NCI-H2227 treated with DMSO at 0.1 percent for 48 hours (cell line): ENCODE data around the gene TMEM198.
A peak's percentile ranks its signal among the peaks of the same experiment; 100 is the strongest.

Experiments used
- DNase-seq: peaks from one replicate; lab custom pipeline; 2025; lab: John Stamatoyannopoulos, UW

Gene TMEM198

DNA sequence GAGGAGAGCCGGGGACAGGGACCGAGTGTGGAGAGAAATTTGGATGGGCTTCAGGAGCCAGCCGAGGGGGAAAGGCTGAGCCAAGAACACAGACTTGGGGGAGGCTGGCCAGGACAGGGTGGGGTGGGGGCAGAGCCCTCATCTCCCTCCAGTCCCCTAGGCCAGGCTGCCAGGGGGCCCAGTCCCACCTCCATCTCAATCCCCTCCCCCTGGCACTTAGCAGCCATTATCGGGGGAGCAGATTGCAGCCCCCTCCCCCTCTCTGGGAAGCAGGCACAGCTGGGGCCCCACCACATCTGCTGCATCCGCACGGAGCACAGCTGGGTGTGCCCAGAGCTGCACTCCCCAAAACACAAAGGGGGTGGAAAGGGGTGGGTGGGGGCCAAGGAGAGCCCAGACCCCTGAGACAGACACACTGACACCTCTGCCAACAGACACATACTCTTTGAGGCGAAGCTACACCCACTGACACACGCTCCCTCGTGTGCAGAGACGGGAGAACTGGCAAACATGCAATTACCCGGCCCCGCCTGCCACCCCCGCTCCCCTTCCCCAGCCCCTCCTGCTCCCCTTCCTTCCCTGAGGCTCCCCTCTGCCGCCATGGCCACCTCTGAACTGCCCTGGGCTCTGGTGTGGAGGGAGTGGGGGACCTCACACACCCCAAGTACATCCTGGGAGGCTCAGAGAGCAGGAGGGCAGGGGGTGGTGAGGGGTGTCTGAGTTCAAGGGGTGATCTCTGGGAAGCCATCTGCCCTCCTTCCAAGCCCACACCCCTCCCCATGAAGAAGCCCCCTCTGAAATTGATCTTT, 34.7 kb upstream of the TMEM198 start:
- peak; percentile 77 for DNase-seq

DNA sequence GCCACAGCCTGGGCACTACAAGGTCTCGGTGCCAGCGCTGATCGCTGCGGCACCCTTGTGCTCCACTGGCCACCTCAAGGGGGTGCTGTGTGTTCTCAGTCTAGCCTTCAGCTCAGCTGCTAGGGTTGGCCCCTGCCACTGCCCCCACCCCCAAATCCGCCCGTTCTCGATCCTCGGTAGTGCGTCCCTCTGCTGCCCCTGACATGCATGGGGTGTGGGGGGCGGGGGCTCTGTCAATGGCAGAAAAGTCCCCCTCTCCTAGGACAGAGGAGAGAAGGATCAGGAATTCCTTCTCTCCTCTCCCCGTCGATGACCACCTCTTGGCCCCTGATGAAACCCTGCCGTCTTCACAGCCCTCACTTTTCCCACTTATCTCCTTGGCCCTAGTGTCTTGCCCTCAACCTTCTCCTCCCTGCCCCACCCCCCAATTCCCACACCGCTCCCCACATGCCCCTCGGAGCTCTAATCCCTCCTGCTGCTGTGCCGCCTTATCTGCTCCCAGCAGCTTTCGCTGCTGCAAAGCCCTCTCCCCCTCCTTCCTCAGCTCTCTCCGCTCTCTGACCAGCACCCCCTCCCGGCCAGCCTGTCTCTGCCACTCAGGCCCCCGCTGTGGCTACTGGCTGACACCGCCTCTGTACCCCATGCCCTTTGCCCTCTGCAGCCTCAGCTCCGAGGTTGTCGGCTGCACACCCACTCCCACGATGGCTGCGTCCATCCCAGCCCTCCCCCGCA, 33.9 kb upstream of the TMEM198 start:
- DNase-seq: peak; percentile 62

DNA sequence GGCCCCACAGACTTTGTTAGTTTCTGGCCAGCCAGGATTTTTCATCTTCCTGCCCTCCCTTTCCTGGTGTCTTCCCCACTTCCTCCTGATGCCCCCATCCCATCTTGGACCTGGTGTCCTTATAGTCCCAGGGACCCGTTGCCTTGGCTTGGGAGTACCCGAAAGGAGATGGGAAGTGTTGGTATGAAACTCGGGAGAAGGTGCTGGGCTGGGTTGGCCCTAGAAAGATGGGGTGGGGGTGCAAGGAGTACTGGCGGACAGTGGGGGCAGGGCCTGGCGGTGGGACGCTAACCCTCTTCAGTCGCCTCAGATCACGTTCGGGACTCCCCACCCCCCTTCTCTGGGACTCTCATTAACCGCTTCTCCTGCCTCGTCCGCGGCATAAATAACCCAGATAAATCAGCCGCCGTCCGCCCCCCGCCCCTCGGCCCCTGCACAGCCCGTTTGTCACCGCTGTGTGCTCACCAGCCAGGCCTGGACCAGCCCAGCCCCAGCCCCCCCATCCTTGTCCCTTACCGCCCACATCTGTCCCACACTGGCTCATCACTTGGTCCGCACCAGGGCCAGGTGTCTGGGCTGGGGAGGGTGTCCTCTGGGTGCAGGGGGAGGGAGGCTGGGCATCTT, 33.2 kb upstream of the TMEM198 start:
- no peak for DNase-seq

DNA sequence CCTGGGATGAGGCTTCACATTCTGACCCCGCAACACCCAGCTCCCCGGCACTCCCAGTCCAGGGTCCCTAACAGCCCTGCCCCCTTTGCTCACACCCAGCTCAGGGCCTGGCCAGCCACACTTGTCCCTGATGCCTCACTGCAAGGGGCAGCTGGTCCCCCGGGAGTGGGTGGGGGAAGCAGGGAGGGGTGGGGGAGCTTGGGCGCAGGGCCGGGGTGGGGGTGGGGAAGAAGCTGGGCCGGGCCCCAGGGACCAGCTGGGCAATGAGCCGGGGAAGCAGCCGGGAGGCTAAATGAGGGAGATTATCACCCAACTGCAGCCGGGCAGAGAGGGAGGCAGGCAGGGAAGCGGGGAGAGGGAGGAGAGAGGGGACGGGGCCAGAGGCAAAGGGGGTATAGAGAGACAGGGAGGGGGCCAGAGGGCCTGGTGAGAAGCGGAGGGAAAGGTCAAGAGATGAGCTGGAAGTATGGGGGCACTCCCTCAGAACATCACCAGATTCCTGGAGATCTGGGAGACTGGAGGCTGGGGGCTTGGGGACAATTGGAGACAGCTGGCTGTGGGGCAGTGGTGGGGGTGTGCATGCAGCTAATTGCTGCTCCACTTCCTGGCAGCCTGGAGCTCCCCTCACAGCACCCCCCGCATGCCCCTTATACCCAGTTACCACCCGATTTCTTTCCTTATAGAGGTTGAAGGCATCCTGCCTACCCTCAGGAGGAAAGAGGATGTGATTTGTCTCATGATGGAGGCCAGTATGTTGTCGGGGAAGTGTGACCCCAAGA, 32.1 kb upstream of the TMEM198 start:
- no peak for DNase-seq

DNA sequence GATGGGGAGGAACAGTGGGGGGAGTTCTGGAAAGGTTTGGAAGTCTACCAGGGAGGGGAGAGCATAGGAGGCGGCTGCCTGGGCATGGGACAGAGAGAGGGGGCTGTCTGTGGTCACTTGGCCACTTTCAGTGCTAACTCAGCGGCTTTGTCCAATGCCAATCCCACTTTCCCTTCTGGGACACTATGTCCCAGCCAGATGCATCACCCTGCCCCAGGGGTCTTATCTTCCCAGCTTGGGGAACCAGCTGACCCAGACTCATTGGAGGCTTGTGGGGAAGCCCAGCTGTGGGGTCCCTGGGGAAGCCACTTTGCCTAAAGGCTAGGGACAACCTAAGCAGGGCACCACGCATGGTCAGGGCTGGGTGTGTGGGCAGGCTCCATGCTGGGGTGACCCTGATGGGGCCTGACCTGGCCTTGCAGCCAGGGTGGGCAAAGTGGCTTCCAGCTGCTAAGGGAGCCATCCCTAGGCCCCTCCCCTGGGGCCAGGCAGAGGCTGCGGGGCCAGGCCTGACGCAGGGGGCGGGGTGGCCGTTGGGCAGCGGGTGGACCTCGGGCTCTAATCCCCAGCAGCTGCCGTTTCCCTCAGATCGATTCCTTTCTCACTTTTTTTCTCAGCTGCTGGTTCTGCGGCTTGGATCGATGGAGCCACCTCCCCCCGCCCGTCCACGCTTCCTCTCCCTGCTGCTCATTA, 31.2 kb upstream of the TMEM198 start:
- no peak for DNase-seq

DNA sequence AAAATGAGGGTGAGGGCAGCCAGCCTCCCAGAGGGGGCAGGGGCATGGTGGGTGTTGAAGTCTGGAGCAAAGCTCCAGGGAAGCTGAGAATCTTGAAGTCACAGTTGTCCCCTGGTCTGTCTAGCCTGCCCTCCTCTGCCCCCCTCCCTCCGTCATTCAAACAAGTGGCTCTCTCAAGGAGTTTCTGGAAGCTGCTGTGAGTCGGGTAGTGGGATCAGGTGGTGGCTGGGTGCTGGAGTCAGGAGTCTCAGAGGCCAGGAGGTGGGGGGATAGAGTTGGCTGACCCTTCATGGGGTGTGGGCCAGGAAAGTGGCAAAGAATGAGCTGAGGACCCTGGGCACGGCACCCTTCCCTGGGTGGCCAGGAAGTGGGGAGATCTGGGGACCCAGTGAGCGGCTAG, 30.0 kb upstream of the TMEM198 start:
- DNase-seq: no peak

DNA sequence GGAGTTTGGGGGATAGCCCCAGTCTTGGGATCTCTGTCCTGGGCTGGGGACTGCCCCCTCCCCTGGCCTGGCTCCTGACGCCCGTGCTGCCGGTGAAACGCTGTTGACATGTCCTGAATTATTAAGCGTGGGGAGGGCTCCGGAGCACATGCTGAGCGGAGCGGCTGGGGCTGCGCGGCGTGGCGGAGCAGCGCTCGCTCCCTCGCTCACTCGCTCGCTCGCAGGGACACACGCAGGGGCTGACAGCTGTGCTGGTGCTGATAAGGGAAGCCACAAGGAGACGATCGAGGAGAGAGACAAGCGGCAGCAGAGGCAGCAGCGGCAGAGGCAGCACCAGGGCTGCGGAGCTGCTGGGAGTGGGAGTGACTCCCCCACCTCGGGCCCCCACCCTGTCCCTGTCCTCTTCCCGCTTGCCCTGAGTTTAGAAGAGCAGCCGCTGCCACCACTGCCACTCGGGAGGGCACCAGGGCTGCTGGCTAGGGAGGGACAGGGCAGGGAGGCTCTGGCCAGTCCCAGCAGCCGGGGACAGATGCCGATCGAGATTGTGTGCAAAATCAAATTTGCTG, 29.5 kb upstream of the TMEM198 start, which contains the start of gene ASIC4:
Gene ASIC4, plus strand, starts transcription at position 287 of the 566 bp plus-strand sequence. Its CDS starts 243 bp downstream, at position 530.
- no peak for DNase-seq

DNA sequence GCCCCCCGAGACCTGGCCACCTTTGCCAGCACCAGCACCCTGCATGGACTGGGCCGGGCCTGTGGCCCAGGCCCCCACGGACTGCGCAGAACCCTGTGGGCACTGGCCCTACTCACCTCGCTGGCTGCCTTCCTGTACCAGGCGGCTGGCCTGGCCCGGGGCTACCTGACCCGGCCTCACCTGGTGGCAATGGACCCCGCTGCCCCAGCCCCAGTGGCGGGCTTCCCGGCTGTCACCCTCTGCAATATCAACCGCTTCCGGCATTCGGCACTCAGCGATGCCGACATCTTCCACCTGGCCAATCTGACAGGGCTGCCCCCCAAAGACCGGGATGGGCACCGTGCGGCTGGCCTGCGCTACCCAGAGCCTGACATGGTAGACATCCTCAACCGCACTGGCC, 29.0 kb upstream of the TMEM198 start:
- no peak for DNase-seq

DNA sequence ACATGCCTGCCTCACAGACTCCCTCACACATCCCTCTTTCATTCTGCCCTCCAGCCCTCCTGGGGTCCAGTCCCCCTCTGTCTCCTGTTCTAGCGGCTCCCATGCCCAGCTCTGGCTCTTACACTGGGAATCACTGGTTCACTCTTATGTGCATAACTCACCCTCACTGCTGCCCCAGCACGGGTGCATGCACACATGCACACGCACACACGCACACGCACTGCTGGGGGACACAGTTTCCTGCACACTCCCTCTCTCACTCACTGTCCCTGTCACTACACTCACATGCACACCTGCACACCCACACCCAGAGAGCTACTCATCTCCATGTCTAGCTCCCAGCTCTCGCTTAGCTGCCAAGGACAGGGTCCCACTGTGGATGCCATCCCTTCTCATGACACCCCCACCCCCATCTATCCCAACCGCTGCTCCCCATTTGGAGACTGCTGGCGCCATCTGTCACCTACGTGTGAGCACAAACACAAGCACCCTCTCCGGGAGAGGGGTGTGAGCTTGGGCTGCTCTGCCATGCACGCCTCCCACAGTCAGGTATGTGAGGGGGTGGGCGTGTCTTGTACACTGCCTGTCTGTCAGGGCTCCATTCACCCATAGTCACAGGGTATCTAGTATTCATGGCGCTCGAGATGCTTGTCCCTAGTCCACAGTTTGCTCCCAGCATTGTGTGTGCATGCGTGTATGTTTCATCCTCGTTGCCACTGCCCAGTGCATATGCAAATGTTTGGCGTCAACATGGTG, 27.8 kb upstream of the TMEM198 start:
- no peak for DNase-seq

DNA sequence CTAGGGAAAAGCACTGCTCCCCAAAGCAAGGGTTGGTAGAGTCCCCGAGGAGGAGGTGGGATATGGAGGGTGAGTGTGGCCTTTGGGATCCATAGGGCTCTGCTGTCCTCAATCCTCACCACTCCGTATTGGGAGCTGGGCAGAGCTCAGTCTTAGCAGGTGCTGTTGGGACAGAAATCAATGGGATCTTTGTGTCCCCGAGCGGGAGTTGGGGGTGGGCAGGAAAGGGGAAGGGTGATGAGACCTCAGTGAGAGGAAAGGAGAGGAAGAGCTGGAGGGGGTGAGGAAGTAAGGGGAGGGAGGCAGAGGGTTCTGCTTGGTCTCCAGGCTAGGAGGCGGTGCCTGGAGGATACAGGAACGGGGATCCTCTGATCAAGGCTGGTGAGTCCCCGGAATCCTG, 26.9 kb upstream of the TMEM198 start:
- DNase-seq: no peak

DNA sequence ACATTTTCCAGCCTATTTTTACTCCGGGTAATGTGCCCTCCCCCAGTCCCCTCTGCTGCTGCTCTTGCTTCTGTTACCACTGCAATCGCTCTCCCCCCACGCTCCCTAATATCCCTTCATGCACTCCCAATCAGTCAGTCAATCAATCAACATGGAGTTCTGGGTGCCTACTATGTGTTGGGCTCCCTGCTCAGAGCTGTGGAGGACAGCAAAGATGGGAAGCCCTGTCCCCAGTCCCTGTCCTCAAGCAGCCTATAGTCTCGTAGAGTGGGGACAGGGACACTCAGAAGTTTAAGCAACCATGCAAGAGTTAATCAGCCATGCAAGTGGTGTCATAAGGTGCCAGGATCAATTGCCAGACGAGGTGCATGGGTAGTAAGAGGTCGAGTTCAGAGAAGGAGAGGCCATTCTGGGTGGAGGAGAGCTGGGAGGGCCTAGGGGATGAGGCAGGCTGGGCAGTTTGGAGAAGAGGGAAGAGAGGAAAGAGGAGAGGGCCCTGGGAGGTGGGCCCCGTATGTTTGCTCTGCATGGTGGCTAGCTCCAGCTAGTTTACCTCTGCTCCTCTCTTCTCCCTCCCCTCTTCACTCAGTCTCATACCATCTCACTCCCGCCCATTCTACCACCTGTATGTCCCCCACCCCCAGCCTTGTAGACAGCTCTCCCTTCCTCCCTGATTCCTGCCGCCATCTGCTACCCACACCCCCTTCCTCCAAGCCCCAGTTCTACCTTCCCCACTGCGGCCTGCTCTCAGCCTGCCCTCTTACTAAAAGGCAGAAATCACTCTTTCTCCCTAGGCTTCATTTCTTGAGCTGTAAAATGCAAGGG, 25.7 kb upstream of the TMEM198 start:
- DNase-seq: no peak

DNA sequence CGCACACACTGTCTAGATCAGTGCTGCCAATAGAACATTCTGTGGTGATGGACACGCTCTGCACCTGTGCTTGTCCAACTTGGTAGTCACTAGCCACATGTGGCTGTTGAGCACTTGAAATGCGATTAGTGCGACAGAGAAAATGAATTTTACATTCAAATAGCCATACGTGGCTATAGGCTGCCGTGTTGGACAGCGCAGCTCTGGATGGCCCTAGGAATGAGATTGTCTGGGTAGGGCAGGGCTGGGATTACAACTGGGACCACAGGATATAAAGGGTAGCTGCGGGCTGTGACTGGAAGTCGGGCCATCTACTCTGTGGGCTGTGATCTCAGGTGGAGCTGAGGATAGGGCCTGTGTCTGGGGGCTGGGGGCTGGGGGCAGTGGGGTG, 24.3 kb upstream of the TMEM198 start:
- no peak for DNase-seq

DNA sequence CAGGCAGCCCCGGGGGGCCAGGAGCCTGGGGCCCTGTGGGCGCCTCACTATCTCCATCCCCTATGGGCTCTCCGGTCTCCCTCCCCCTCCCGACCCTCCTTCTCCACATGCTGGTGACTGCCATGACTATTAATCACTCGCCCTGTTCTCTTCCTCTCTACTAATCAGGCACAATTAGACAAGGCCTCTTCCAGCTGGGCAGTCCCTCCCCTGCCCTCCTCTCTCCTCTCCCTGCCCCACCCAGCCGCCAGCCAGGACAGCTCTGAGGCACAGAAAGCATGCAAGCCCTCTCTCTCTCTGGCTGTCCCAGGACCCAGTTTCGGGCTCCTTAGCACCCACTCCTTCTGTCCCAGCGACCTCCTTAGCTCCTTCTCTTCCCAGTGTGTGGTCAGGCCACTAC, 23.7 kb upstream of the TMEM198 start:
- no peak for DNase-seq

DNA sequence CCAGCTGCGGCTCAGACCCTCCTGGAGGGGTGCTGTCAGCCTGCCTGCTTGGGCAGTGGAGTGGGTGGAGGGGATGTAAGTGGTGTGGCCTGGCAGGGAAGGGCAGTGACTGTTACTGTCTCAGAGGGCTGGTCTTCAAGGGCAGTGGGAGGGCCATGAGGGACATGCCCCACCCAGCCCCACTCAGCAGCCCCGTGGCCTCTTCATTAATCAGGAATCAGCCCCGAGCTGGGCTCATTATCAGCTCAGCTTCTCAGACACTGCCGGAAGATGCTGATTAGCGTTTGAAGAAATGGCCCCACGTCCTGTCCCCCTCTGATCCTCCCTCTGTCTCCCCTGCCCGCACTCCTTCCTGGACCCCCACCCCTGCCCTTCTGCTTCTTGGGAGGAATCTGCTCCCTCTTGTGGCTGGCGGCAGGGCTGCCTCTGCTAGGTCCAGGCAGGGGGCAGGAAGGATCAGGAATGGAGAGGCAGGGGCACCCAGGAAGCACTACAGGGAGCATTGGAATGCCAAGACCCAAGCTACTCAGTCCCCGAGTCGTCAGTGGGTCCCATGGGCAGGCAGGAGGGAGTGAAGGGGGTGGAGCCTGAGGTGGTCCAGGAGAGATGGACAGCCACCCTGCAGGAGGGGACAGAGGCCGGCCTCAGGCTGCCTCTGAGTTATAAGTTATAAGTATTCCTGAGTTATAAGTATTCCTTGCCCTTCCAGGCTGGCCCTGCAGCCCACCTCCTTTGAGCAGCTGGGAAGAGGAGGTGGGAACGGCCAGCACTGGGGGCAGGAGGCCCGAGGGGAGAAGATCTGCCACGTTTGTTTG, 22.6 kb upstream of the TMEM198 start:
- DNase-seq: peak; percentile 35

DNA sequence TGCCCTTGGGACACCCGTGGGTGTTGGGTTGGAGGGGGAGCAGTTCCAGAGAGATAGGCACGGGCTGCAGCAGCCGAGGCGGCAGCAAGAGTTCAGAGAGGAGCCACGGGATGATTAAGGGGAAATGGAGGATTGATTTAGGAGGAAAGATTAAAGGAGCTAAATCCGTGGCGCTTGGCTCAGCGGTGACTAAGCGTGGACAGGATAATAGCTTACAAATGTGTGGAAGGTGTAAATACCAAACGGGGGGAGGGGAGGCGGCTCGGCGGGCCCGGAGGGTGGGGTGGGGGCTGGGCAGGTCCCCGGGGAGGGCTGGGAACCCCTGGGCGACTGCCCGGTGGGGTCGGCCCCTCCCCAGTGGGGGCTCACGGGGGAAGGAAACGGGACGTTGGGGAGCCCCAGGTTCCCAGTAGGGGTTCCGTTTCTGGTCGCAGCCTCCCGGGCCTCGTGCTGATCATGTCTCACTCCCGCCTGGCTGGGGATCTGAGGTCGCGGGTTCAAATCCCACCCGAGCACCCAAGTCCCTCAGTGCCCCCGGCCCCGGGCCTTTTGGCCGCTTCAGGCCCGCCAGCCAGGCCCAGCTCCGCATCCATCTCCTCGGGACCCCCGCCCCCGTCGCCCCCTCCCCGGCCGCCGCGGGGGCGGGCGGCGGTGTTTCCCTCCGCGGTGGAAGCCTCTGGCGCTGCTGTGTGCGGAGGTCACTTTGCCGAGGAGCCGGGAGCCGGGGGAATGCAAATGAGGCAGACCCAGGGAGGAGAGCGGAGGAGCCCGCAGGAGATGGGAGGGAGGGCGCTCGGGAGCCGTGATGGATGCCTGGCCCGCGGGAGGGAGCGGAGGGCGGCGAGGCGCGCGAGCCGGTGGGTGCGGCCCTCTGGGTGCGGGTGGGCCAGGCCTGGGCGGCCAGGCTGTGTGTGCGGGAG, 21.5 kb upstream of the TMEM198 start:
- peak; percentile 59 for DNase-seq

DNA sequence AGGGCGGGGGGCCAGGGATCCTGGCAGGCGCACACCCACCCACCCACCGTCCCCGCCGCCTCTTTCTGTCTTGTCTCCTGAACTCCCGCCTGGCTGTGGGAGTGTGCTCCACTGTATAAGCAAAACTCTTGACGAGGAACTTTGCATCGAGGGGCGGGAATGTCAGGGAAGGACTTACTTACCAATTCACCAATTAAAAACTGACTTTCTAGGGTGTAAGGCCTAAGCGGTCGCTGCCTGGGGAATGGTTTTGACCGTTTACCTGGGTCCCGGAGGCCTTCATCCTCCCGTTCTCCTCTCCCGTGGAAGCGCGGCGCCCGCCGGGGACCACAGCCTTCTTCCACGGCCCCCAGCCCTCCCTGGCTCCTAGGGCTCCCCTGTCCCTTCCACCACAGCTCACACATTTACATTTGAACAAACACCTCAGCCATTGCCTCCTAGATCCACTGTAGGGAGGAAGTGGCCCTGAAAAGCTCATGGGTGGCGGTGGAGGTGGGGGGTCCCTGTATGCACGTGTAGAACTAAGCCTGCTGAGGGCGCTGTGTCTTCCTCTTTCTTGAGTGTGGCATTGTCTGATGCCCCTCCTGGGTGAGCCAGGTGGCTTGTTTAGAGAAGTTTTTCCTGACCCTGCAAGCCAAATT, 20.7 kb upstream of the TMEM198 start:
- no peak for DNase-seq

DNA sequence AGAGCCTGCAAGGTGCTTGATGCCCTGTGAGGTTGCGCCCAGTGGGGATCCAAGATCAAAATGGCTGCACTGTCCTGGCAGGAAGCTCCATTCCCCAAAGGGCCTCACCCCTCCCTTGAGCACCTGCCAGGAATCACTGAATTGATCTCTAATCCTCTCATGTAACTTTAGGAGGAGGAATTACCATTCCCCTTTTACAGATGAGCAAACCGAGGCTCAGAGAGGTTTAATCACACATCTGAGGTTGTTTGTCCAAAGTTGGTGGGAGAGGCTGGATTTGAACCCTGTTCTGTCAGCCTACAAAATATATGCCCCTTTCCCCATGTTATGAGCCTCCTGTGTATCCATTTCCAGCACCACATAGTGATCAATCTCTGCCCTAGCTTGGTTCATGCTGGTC, 19.0 kb upstream of the TMEM198 start:
- no peak for DNase-seq
